ENCODE results near the gene CCDC107. TPM values are rescaled to one million over a fixed set of nuclear protein-coding genes. Genes with fewer than 3 reads are reported as not detected.

Gene CCDC107
- total and polyA plus RNA-seq, 5 donors from 2014 or later: 31.2 to 83.2 (median 68.9) TPM

- Mint-ChIP-seq H3K4me3 (peak overlapping the region; percentile 83 to 95 (median 88)), H3K27ac (peak overlapping the region; percentile 94 to 99 (median 95)), H3K4me1 (peaks cover 4 to 46% (median 30%) of the 10 kb centered on the region in 4 donors), H3K36me3 (no peaks in the 10 kb centered on the region), H3K9me3 (peaks cover 0 to 2% (median 0%) of the 10 kb centered on the region in 7 donors), H3K27me3 (no peaks in the 10 kb centered on the region)
- peak overlapping the region; percentile 66 for H3K27ac ChIP-seq (ENCODE audit: insufficient read depth, low read length, poor library complexity, severe bottlenecking)
- H3K9me3 ChIP-seq (ENCODE audit: control insufficient read depth in 2 of 2, low read length in 2 of 2): no peaks in the 10 kb centered on the region
- no peaks in the 10 kb centered on the region for H3K36me3 ChIP-seq (ENCODE audit: control insufficient read depth, insufficient read depth, low read length)
- peaks cover 34% of the 10 kb centered on the region for H3K4me1 ChIP-seq (ENCODE audit: control insufficient read depth, insufficient read depth, low read length, poor library complexity, severe bottlenecking)
- DNase-seq: peak; percentile 56 to 81 (median 69)
- ATAC-seq (ENCODE audit: low read depth in 2 of 2): peak; percentile 71 to 76
- no peaks in the 10 kb centered on the region for H3K27me3 ChIP-seq (ENCODE audit: control insufficient read depth, insufficient read depth, low read length)
- H3K4me3 ChIP-seq (ENCODE audit: low read depth, low read length): peak overlapping the region; percentile 79
Measured at GRCh38 chr9:35616681-35617459, 41.2 kb upstream of the CCDC107 start.

- Histone ChIP-seq H3K4me3 (ENCODE audit: low read depth, low read length) (peak overlapping the region; percentile 79), H3K9me3 (ENCODE audit: control insufficient read depth in 2 of 2, low read length in 2 of 2) (no peaks in the 10 kb centered on the region), H3K36me3 (ENCODE audit: control insufficient read depth, insufficient read depth, low read length) (no peaks in the 10 kb centered on the region), H3K27me3 (ENCODE audit: control insufficient read depth, insufficient read depth, low read length) (no peaks in the 10 kb centered on the region), H3K27ac (ENCODE audit: insufficient read depth, low read length, poor library complexity, severe bottlenecking) (peak overlapping the region; percentile 66), H3K4me1 (ENCODE audit: control insufficient read depth, insufficient read depth, low read length, poor library complexity, severe bottlenecking) (peaks cover 34% of the 10 kb centered on the region)
- no peak for DNase-seq
- peaks cover 0 to 2% (median 0%) of the 10 kb centered on the region in 7 donors for H3K9me3 Mint-ChIP-seq
- no peaks in the 10 kb centered on the region for H3K27me3 Mint-ChIP-seq
- no peak for ATAC-seq (ENCODE audit: low read depth in 2 of 2)
- peaks cover 4 to 45% (median 30%) of the 10 kb centered on the region in 4 donors for H3K4me1 Mint-ChIP-seq
- peak overlapping the region; percentile 83 to 95 (median 88) for H3K4me3 Mint-ChIP-seq
- peak overlapping the region; percentile 94 to 99 (median 95) for H3K27ac Mint-ChIP-seq
- H3K36me3 Mint-ChIP-seq: no peaks in the 10 kb centered on the region
Measured at GRCh38 chr9:35617548-35617947, 40.5 kb upstream of the CCDC107 start.

- Mint-ChIP-seq H3K36me3 (no peaks in the 10 kb centered on the region), H3K9me3 (peaks cover 0 to 2% (median 0%) of the 10 kb centered on the region in 7 donors), H3K27ac (peak within 1 kb of the TSS; percentile 94 to 99 (median 95)), H3K27me3 (no peaks in the 10 kb centered on the region), H3K4me3 (peak within 1 kb of the TSS; percentile 83 to 95 (median 88)), H3K4me1 (peaks cover 4 to 45% (median 30%) of the 10 kb centered on the region in 4 donors)
- peaks cover 34% of the 10 kb centered on the region for H3K4me1 ChIP-seq (ENCODE audit: control insufficient read depth, insufficient read depth, low read length, poor library complexity, severe bottlenecking)
- no peaks in the 10 kb centered on the region for H3K27me3 ChIP-seq (ENCODE audit: control insufficient read depth, insufficient read depth, low read length)
- DNase-seq (no peak), ATAC-seq (ENCODE audit: low read depth in 2 of 2) (no peak)
- peak within 1 kb of the TSS; percentile 66 for H3K27ac ChIP-seq (ENCODE audit: insufficient read depth, low read length, poor library complexity, severe bottlenecking)
- H3K4me3 ChIP-seq (ENCODE audit: low read depth, low read length): peak within 1 kb of the TSS; percentile 79
- no peaks in the 10 kb centered on the region for H3K36me3 ChIP-seq (ENCODE audit: control insufficient read depth, insufficient read depth, low read length)
- H3K9me3 ChIP-seq (ENCODE audit: control insufficient read depth in 2 of 2, low read length in 2 of 2): no peaks in the 10 kb centered on the region
Measured at GRCh38 chr9:35618325-35618727, 39.8 kb upstream of the CCDC107 start, which contains the start of gene CD72. TSS of gene CD72 (minus strand) at chr9:35618413. CDS start at chr9:35618303, 110 bp downstream.

- peak overlapping the region; percentile 32 to 91 (median 89) for H3K27ac Mint-ChIP-seq
- peak overlapping the region; percentile 16 for H3K4me3 ChIP-seq (ENCODE audit: low read depth, low read length)
- H3K27ac ChIP-seq (ENCODE audit: insufficient read depth, low read length, poor library complexity, severe bottlenecking): peak overlapping the region; percentile 47
Measured at GRCh38 chr9:35618854-35619799, 39.0 kb upstream of the CCDC107 start.

GRCh38 chr9:35619800-35620158, 38.3 kb upstream of the CCDC107 start:
- Mint-ChIP-seq H3K9me3 (peaks cover 0 to 2% (median 0%) of the 10 kb centered on the region in 7 donors), H3K4me1 (peaks cover 7 to 44% (median 28%) of the 10 kb centered on the region in 4 donors), H3K27me3 (no peaks in the 10 kb centered on the region), H3K27ac (peak overlapping the region; percentile 20 to 91 (median 89)), H3K36me3 (no peaks in the 10 kb centered on the region), H3K4me3 (peak overlapping the region in 3 of 4 donors; percentile 15 to 48 (median 29))
- ATAC-seq (ENCODE audit: low read depth in 2 of 2) (no peak), DNase-seq (no peak)
- peak overlapping the region; percentile 16 for H3K4me3 ChIP-seq (ENCODE audit: low read depth, low read length)
- no peaks in the 10 kb centered on the region for H3K27me3 ChIP-seq (ENCODE audit: control insufficient read depth, insufficient read depth, low read length)
- peaks cover 34% of the 10 kb centered on the region for H3K4me1 ChIP-seq (ENCODE audit: control insufficient read depth, insufficient read depth, low read length, poor library complexity, severe bottlenecking)
- H3K27ac ChIP-seq (ENCODE audit: insufficient read depth, low read length, poor library complexity, severe bottlenecking): no peak overlapping the region
- no peaks in the 10 kb centered on the region for H3K36me3 ChIP-seq (ENCODE audit: control insufficient read depth, insufficient read depth, low read length)
- no peaks in the 10 kb centered on the region for H3K9me3 ChIP-seq (ENCODE audit: control insufficient read depth in 2 of 2, low read length in 2 of 2)

More at GRCh38 chr9:35618854-35619799, 39.0 kb upstream of the CCDC107 start:
- H3K27me3 Mint-ChIP-seq: no peaks in the 10 kb centered on the region
- no peaks in the 10 kb centered on the region for H3K36me3 ChIP-seq (ENCODE audit: control insufficient read depth, insufficient read depth, low read length)
- H3K27me3 ChIP-seq (ENCODE audit: control insufficient read depth, insufficient read depth, low read length): no peaks in the 10 kb centered on the region
- no peaks in the 10 kb centered on the region for H3K9me3 ChIP-seq (ENCODE audit: control insufficient read depth in 2 of 2, low read length in 2 of 2)
- peaks cover 4 to 44% (median 30%) of the 10 kb centered on the region in 4 donors for H3K4me1 Mint-ChIP-seq
- ATAC-seq (ENCODE audit: low read depth in 2 of 2): peak; percentile 29 to 35
- H3K36me3 Mint-ChIP-seq: no peaks in the 10 kb centered on the region
- peaks cover 34% of the 10 kb centered on the region for H3K4me1 ChIP-seq (ENCODE audit: control insufficient read depth, insufficient read depth, low read length, poor library complexity, severe bottlenecking)
- H3K4me3 Mint-ChIP-seq: peak overlapping the region; percentile 29 to 76 (median 48)
- DNase-seq: peak in 1 of 3 donors; percentile 70
- peaks cover 0 to 2% (median 0%) of the 10 kb centered on the region in 7 donors for H3K9me3 Mint-ChIP-seq

GRCh38 chr9:35627575-35627974, 30.5 kb upstream of the CCDC107 start:
- H3K4me1 Mint-ChIP-seq: peaks cover 0 to 12% (median 2%) of the 10 kb centered on the region in 4 donors
- ATAC-seq (ENCODE audit: low read depth in 2 of 2) (no peak), DNase-seq (no peak)
- no peaks in the 10 kb centered on the region for H3K36me3 Mint-ChIP-seq
- no peaks in the 10 kb centered on the region for H3K36me3 ChIP-seq (ENCODE audit: control insufficient read depth, insufficient read depth, low read length)
- H3K27ac ChIP-seq (ENCODE audit: insufficient read depth, low read length, poor library complexity, severe bottlenecking): no peak overlapping the region
- no peak overlapping the region for H3K4me3 ChIP-seq (ENCODE audit: low read depth, low read length)
- no peaks in the 10 kb centered on the region for H3K4me1 ChIP-seq (ENCODE audit: control insufficient read depth, insufficient read depth, low read length, poor library complexity, severe bottlenecking)
- no peaks in the 10 kb centered on the region for H3K9me3 ChIP-seq (ENCODE audit: control insufficient read depth in 2 of 2, low read length in 2 of 2)
- peaks cover 0 to 2% (median 0%) of the 10 kb centered on the region in 7 donors for H3K9me3 Mint-ChIP-seq
- H3K27me3 Mint-ChIP-seq: no peaks in the 10 kb centered on the region
- no peaks in the 10 kb centered on the region for H3K27me3 ChIP-seq (ENCODE audit: control insufficient read depth, insufficient read depth, low read length)
- H3K4me3 Mint-ChIP-seq: peak overlapping the region in 1 of 4 donors; percentile 32
- no peak overlapping the region for H3K27ac Mint-ChIP-seq

- no peaks in the 10 kb centered on the region for H3K36me3 ChIP-seq (ENCODE audit: control insufficient read depth, insufficient read depth, low read length)
- DNase-seq: no peak
Measured at GRCh38 chr9:35628389-35628991, 29.6 kb upstream of the CCDC107 start.

More at GRCh38 chr9:35628389-35628991, 29.6 kb upstream of the CCDC107 start:
- ATAC-seq (ENCODE audit: low read depth in 2 of 2): no peak
- Mint-ChIP-seq H3K36me3 (no peaks in the 10 kb centered on the region), H3K9me3 (peaks cover 0 to 2% (median 0%) of the 10 kb centered on the region in 7 donors), H3K4me3 (no peak overlapping the region), H3K27ac (no peak overlapping the region), H3K4me1 (peaks cover 0 to 12% (median 2%) of the 10 kb centered on the region in 4 donors), H3K27me3 (no peaks in the 10 kb centered on the region)
- H3K4me1 ChIP-seq (ENCODE audit: control insufficient read depth, insufficient read depth, low read length, poor library complexity, severe bottlenecking): no peaks in the 10 kb centered on the region
- H3K27me3 ChIP-seq (ENCODE audit: control insufficient read depth, insufficient read depth, low read length): no peaks in the 10 kb centered on the region
- H3K9me3 ChIP-seq (ENCODE audit: control insufficient read depth in 2 of 2, low read length in 2 of 2): no peaks in the 10 kb centered on the region
- H3K27ac ChIP-seq (ENCODE audit: insufficient read depth, low read length, poor library complexity, severe bottlenecking): no peak overlapping the region
- H3K4me3 ChIP-seq (ENCODE audit: low read depth, low read length): no peak overlapping the region
